Astrocyte of the spinal cord (primary cell): ENCODE data around the gene GPR108.

ENCODE experiments used
- DNase-seq: peaks from one replicate; pipeline ENCODE4 v3.0.0; 2011; ENCODE audit warnings: low read depth, low spot score
- H3K4me3 ChIP-seq: 2 replicates; pipeline ENCODE4 v1.5.1; 2011; ENCODE audit warnings: low read depth, mild to moderate bottlenecking, low read length, moderate library complexity
- in situ Hi-C: cut with HindIII; loops from 2 replicates; pipeline ENCODE4 v1.10.0; 2017; ENCODE audit warnings: low sequenced_read_pairs
- TF ChIP-seq, protein P1 (sequence below): IDR thresholded peaks from 2 replicates; pipeline ENCODE4 v1.5.1; 2012; ENCODE audit warnings: low read depth, mild to moderate bottlenecking, low read length, inconsistent platforms

GPR108 gene

DNA sequence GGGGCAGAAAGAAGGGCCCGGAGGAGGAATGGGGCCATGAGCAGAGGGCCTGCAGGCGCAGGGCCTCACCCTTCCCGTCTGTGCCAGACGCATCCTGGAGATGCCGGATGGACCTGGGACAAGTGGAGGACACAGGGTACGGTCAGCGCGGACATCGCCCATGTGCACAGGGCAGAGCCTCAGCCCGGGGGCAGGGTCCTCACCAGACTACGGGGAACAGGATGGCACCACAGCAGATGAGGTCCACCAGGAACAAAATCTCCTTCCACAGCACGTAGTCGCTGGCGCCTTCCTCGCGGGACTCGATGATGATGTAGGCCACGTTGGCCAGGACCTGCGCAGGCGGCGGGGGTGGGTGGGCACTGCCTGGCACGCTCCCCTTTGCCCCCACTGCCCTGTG is 5.6 kb downstream of the GPR108 start:
- in situ Hi-C loops = no loop called here
- H3K4me3 ChIP-seq = no peak overlapping the region
- no peak for DNase-seq
- TF ChIP-seq, protein P1, sequence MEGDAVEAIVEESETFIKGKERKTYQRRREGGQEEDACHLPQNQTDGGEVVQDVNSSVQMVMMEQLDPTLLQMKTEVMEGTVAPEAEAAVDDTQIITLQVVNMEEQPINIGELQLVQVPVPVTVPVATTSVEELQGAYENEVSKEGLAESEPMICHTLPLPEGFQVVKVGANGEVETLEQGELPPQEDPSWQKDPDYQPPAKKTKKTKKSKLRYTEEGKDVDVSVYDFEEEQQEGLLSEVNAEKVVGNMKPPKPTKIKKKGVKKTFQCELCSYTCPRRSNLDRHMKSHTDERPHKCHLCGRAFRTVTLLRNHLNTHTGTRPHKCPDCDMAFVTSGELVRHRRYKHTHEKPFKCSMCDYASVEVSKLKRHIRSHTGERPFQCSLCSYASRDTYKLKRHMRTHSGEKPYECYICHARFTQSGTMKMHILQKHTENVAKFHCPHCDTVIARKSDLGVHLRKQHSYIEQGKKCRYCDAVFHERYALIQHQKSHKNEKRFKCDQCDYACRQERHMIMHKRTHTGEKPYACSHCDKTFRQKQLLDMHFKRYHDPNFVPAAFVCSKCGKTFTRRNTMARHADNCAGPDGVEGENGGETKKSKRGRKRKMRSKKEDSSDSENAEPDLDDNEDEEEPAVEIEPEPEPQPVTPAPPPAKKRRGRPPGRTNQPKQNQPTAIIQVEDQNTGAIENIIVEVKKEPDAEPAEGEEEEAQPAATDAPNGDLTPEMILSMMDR = no peak

DNA sequence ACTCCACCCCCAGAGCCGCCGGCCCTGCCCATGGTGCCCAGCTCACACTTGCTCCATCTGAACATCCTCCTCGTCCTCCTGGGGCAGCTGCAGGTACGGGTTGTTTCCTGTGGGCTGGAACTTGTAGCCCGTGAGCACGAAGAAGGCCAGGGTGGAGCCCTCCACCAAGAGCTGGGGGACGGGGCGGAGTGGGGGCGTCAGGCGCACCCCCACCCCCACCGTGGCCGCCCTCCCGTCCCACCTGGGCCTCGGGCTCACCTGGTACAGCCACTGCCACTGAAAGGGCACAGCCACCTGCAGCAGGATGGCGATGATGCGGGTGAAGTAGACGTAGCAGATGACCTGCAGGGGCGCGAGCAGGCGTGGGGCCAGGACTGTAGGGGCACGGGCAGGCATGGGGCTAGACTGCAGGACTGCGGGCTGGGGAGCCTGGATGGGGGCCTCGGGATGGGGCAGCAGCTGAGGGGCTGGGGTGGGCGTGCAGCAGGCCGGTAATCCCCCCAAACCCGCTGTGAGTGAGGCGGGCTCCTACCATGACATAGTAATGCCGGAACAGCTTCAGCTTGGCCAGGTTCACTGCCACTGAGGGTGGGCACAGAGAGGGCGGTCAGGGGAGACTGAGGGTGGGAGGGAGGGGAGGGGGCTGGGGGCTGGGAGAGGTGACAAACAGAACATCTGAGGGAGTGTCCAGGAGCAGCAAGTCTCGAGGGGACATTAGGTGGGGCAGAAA is 6.3 kb downstream of the GPR108 start:
- TF ChIP-seq, protein P1 = no peak
- H3K4me3 ChIP-seq = no peak overlapping the region
- DNase-seq = no peak
- in situ Hi-C loops = no loop called here

DNA sequence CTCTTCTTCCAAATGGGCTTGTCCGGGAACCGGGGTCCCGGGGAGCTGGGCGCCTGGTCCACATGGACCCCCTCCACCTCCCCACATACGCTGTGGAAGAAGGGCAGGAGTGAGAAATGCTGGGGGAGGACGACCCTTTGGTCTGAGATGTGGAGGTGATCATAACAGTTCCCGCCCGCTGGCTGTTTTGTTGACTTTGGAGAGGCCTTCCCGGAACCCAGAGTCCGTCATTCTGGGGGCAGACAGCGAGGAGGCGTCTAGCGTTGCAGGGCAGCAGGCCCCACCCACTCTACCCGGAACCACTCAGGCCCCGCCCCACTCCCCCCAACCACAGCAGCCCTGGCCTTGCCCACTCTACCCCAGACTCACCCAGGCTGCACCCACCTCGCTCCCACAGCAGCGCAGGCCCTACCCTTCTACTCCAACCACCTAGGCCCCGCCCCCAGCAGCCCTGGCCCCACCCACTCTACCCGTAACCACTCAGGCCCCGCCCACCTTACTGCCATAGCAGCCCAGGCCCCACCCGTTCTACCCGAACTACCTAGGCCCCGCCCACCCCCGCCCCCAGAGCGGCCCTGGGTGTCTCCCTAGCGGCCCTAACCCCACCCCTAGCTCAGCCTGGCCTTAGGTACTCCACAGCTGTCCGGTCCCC is 7.1 kb downstream of the GPR108 start:
- no peak for DNase-seq
- no peak overlapping the region for H3K4me3 ChIP-seq
- TF ChIP-seq, protein P1 = no peak
- in situ Hi-C loops = no loop called here

DNA sequence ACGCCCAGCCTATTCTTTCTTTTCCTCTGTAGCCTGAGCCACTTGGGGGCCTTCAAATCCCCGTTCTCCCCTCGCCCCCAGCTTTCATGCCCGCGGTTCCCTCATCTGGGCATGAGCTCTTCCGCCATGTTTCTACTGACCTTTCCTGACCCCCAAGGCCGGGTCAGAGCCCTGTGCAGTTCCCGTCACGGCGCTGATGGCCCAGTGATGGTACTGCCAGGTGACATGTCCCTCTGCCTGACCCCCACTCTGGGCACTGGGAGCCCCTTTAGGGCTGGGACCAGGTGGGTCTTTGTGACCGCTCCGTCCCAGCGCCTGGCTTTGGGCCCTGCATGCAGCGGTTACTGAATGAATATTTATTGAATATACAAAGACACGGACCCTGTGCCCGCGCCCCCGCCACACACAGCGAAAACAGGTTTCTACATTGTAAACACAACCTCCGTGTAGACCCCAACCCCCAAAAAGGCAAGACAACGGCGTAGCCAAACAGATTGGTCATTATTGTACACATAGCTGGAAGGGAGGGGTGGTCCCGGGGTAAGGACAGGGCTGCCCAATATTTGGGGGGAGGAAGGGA is 7.7 kb downstream of the GPR108 start:
- H3K4me3 ChIP-seq = no peak overlapping the region
- TF ChIP-seq, protein P1 = no peak
- no peak for DNase-seq
- in situ Hi-C loops = no loop called here

DNA sequence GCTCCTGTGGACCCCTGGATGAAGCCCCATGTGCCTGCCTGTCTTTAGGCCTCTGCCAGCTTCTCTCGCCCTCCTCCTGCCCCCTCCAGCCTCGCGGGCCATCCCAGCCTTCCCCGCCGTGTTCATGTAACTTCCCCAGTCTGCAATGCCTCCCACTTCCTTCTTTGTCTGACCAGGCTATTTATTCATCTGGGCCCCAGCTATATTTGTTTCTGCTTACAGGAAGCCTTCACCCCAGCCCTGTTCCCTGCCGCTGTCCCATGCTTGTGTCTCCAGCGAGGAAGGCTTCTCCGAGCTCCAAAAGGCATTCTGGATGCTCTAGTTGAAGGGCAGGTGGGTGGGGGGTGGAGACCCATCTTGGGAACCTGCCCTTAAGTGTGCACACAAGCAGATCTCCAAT is 9.0 kb downstream of the GPR108 start:
- TF ChIP-seq, protein P1 = no peak
- no peak overlapping the region for H3K4me3 ChIP-seq
- no peak for DNase-seq
- in situ Hi-C loops = no loop called here

DNA sequence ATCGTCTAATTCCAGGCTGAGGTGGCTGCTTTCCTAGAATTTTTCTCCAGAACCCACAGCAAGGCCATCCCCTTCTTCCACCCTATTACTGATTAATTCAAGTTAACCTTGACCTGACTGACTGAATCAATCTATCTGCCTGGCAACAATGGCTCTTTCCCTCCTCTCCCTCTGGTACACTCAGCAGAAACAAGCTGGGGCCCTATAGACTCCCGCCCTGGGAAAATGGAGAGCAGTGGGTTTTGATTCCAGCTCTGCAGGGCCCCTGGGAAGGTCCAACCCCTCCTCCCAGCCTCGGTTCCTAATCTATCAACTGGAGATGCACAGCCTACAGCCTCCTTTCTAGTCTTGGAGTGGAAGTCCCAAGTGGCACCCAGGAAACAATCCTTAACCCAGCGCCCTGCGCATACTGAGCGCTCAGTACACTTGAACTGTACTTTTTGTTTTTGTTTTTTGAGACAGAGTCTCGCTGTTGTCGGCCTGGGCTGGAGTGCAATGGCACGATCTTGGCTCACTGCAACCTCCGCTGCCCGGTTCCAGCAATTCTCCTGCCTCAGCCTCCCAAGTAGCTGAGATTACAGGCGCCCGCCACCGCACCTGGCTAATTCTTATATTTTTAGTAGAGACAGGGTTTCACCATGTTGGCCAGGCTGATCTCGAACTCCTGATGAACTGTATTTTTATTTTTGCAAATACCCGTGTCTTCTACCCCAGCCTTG is 11.7 kb downstream of the GPR108 start:
- TF ChIP-seq, protein P1 = no peak
- no peak overlapping the region for H3K4me3 ChIP-seq
- in situ Hi-C loops = no loop called here
- no peak for DNase-seq
